HG02973 (cell line): ENCODE results near the gene RAB40C.

ENCODE experiments used
- ATAC-seq: cut with Tn5 transposase; IDR thresholded peaks from one replicate; pipeline ENCODE4 v1.9.1; 2021; ENCODE audit warnings: moderate library complexity; ENCODE audit not compliant: unreplicated experiment

The RAB40C gene

GRCh38 chr16:574021-574760, 15.7 kb upstream of the RAB40C start:
- ATAC-seq: no peak

GRCh38 chr16:575354-576196, 14.3 kb upstream of the RAB40C start:
- ATAC-seq: no peak

- no peak for ATAC-seq
These were observed 13.6 kb upstream of the RAB40C start for GRCh38 chr16:576197-576822.

- no peak for ATAC-seq
These were observed 13.1 kb upstream of the RAB40C start for GRCh38 chr16:576823-577201.

GRCh38 chr16:577796-578195, 12.1 kb upstream of the RAB40C start:
- no peak for ATAC-seq

- no peak for ATAC-seq
These were observed 11.5 kb upstream of the RAB40C start for GRCh38 chr16:578232-578869.

GRCh38 chr16:578870-579405, 10.9 kb upstream of the RAB40C start:
- no peak for ATAC-seq

- ATAC-seq: no peak
These were observed 9.5 kb upstream of the RAB40C start for GRCh38 chr16:580141-580945.

- no peak for ATAC-seq
These were observed 8.8 kb upstream of the RAB40C start for GRCh38 chr16:580946-581498.

- no peak for ATAC-seq
These were observed 7.7 kb upstream of the RAB40C start for GRCh38 chr16:582218-582613.

GRCh38 chr16:582614-583331, 7.1 kb upstream of the RAB40C start:
- no peak for ATAC-seq

GRCh38 chr16:583470-583814, 6.4 kb upstream of the RAB40C start:
- no peak for ATAC-seq

GRCh38 chr16:583815-584591, 5.9 kb upstream of the RAB40C start:
- ATAC-seq: no peak

GRCh38 chr16:585351-585750, 4.5 kb upstream of the RAB40C start:
- ATAC-seq: no peak

GRCh38 chr16:586047-586644, 3.7 kb upstream of the RAB40C start:
- ATAC-seq: no peak

GRCh38 chr16:586645-587590, 2.9 kb upstream of the RAB40C start:
- no peak for ATAC-seq

- ATAC-seq: no peak
These were observed 1.3 kb upstream of the RAB40C start for GRCh38 chr16:588639-588888.
